ENCODE measurements around the gene ARSH. TPM values are rescaled to one million over a fixed set of nuclear protein-coding genes. Genes with fewer than 3 reads are reported as not detected.
A peak's percentile ranks its signal among the peaks of the same experiment; 100 is the strongest.
"Not testable (repeated sequence)": the region's sequence is repeated elsewhere in the genome, so short reads cannot be mapped to it uniquely, and the experiment has no call there.

The ARSH gene
- total RNA-seq, 1 donor from 2014 or later: 0.85 TPM

DNA sequence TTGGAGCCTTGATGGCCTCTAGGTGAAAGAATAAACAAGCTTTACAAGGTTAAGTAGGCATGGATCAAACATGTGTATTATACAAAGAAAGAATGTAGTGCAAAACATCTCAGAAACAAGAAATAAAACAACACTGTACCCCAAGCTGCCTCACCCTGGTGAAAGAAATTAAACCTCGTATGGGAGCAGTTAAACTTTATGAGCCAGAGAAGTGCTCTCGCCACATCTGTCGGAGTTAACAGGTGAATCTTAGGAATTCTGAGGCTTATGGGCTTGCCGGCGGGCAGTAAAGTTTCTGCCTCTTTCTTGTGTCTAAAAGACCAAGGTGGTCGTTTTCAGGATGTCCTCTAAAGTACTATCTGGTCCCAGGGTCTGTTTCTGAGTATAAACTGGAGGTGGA lies 34.0 kb upstream of the ARSH start:
- Mint-ChIP-seq H3K4me1 (ENCODE audit: low read depth) (peaks cover 36% of the 10 kb centered on the region), H3K27ac (ENCODE audit: unreplicated experiment) (no peak overlapping the region), H3K4me3 (ENCODE audit: unreplicated experiment) (no peak overlapping the region), H3K27me3 (ENCODE audit: low read depth) (no peaks in the 10 kb centered on the region), H3K36me3 (ENCODE audit: low read depth) (no peaks in the 10 kb centered on the region), H3K9me3 (ENCODE audit: low read depth) (no peaks in the 10 kb centered on the region)
- TF ChIP-seq, protein P1, sequence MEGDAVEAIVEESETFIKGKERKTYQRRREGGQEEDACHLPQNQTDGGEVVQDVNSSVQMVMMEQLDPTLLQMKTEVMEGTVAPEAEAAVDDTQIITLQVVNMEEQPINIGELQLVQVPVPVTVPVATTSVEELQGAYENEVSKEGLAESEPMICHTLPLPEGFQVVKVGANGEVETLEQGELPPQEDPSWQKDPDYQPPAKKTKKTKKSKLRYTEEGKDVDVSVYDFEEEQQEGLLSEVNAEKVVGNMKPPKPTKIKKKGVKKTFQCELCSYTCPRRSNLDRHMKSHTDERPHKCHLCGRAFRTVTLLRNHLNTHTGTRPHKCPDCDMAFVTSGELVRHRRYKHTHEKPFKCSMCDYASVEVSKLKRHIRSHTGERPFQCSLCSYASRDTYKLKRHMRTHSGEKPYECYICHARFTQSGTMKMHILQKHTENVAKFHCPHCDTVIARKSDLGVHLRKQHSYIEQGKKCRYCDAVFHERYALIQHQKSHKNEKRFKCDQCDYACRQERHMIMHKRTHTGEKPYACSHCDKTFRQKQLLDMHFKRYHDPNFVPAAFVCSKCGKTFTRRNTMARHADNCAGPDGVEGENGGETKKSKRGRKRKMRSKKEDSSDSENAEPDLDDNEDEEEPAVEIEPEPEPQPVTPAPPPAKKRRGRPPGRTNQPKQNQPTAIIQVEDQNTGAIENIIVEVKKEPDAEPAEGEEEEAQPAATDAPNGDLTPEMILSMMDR (IDR thresholded peaks at IDR 0.05): no peak
- DNase-seq (ENCODE audit: low spot score): no peak

DNA sequence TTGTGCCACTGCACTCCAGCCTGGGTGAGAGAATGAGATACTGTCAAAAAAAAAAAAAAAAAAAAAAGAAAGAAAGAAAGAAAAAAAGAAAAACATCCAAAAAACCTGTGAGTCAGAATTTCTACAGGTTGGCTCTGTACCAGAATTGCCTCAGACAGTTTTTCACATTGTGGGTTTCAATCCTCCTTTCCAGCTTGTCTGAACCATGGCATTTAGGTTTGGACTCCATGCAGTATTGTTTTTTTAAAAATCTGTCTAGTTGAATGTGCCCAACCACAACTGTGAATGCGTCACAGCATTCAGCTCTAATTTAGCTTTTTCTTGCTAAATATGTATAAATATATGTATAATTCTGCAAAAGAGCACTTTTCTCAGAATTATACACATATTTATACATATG lies 31.4 kb upstream of the ARSH start:
- Mint-ChIP-seq H3K9me3 (ENCODE audit: low read depth) (no peaks in the 10 kb centered on the region), H3K27me3 (ENCODE audit: low read depth) (no peaks in the 10 kb centered on the region), H3K4me1 (ENCODE audit: low read depth) (peaks cover 30% of the 10 kb centered on the region), H3K27ac (ENCODE audit: unreplicated experiment) (peak overlapping the region; percentile 68), H3K4me3 (ENCODE audit: unreplicated experiment) (no peak overlapping the region), H3K36me3 (ENCODE audit: low read depth) (no peaks in the 10 kb centered on the region)
- DNase-seq (ENCODE audit: low spot score): no peak
- TF ChIP-seq, protein P1 (IDR thresholded peaks at IDR 0.05): no peak

DNA sequence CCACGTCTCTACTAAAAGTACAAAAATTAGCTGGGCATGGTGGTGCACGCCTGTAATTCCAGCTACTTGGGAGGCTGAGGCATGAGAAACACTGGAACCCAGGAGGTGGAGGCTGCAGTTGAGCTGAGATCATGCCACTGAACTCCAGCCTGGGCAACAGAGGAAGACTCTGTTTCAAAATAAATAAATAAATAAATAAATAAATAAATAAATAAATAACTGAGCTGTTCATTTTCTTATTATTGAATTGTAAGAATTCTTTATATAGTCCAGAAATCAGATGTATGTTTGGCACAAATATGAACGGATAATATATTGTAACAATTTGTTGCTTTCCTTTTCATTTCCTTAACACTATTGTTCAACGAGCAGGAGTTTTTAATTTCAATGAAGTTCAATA lies 27.7 kb upstream of the ARSH start:
- H3K4me1 Mint-ChIP-seq (ENCODE audit: low read depth): peaks cover 22% of the 10 kb centered on the region
- H3K36me3 Mint-ChIP-seq (ENCODE audit: low read depth); H3K27ac Mint-ChIP-seq (ENCODE audit: unreplicated experiment); H3K9me3 Mint-ChIP-seq (ENCODE audit: low read depth); DNase-seq (ENCODE audit: low spot score); H3K27me3 Mint-ChIP-seq (ENCODE audit: low read depth); H3K4me3 Mint-ChIP-seq (ENCODE audit: unreplicated experiment): not testable (repeated sequence)

DNA sequence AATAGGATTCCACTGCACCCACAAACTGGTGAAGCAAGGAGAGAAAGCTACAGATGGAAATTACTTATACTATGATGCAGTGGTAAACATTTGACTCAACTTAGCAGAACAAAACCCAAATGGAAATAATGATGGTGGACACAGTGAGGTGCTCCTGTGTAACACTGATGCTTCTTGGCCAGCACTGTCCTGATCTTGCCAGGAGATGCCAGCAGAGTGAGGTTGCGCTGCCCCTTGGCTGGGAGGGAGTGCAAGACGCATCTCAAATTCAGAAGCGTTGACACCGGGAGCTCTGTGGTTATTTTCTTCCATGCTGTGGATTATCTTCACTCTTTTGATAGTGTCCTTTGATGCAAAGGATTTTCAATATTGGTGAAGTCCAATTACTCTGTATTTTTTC lies 22.0 kb upstream of the ARSH start:
- no peaks in the 10 kb centered on the region for H3K36me3 Mint-ChIP-seq (ENCODE audit: low read depth)
- no peak for DNase-seq (ENCODE audit: low spot score)
- TF ChIP-seq, protein P1 (IDR thresholded peaks at IDR 0.05): no peak
- H3K27ac Mint-ChIP-seq (ENCODE audit: unreplicated experiment): no peak overlapping the region
- H3K4me1 Mint-ChIP-seq (ENCODE audit: low read depth): peaks cover 3% of the 10 kb centered on the region
- H3K9me3 Mint-ChIP-seq (ENCODE audit: low read depth): no peaks in the 10 kb centered on the region
- H3K27me3 Mint-ChIP-seq (ENCODE audit: low read depth): no peaks in the 10 kb centered on the region
- H3K4me3 Mint-ChIP-seq (ENCODE audit: unreplicated experiment): no peak overlapping the region

DNA sequence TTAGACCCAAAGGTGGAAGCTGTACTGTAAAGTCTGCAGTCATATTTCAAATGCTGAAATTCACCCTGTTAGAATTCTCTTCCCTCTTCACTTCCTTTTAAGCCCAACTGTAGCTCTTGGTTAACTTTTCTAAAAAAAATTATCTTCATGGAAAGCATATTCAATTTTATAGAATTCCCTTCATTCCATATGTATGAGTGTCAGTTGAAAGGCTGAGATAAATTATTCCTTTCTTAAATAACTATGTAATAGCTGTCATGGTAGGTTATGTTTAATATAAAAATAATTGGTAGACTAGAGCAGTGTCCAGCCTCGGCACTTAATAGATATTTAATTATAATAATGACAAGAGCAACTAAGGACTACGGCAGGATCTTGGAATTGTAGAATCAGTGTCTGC lies 16.8 kb upstream of the ARSH start:
- TF ChIP-seq, protein P1 (IDR thresholded peaks at IDR 0.05): no peak
- H3K27ac Mint-ChIP-seq (ENCODE audit: unreplicated experiment): peak overlapping the region; percentile 34
- DNase-seq (ENCODE audit: low spot score): no peak
- no peaks in the 10 kb centered on the region for H3K9me3 Mint-ChIP-seq (ENCODE audit: low read depth)
- no peak overlapping the region for H3K4me3 Mint-ChIP-seq (ENCODE audit: unreplicated experiment)
- no peaks in the 10 kb centered on the region for H3K27me3 Mint-ChIP-seq (ENCODE audit: low read depth)
- H3K4me1 Mint-ChIP-seq (ENCODE audit: low read depth): peaks cover 11% of the 10 kb centered on the region
- H3K36me3 Mint-ChIP-seq (ENCODE audit: low read depth): no peaks in the 10 kb centered on the region

DNA sequence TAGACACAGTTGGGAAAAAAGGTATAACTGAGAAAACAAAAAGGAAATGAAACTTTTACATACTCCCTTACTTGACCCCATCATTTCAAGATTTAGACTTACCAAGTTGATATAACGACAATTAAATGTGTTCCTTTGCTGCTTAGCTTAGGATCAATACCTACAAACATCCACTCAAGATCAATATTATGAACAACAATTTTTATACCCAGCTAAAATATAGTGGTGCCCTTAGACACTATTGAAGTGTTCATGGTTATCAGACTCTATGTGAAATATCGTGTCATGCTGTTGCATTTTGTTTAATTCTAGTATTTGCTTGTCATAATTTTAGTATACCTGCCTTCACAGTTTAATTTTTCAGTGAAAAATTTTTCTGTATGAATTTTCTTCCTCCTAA lies 4.2 kb downstream of the ARSH start:
- Mint-ChIP-seq H3K27me3 (ENCODE audit: low read depth) (no peaks in the 10 kb centered on the region), H3K27ac (ENCODE audit: unreplicated experiment) (no peak overlapping the region), H3K9me3 (ENCODE audit: low read depth) (peaks cover 26% of the 10 kb centered on the region), H3K36me3 (ENCODE audit: low read depth) (peaks cover 14% of the 10 kb centered on the region), H3K4me1 (ENCODE audit: low read depth) (no peaks in the 10 kb centered on the region), H3K4me3 (ENCODE audit: unreplicated experiment) (no peak overlapping the region)
- DNase-seq (ENCODE audit: low spot score): no peak
- TF ChIP-seq, protein P1 (IDR thresholded peaks at IDR 0.05): no peak
